PC-3 (cell line): Measurements from ENCODE around the gene TADA2B. TPM values are rescaled to one million over a fixed set of nuclear protein-coding genes. Genes with fewer than 3 reads are reported as not detected.

ENCODE experiments used
- ATAC-seq: fragments of 200-7000 bp; cut with Tn5 transposase; 2 replicates; pipeline ENCODE4 v1.9.1; 2020; ENCODE audit warnings: mild to moderate bottlenecking, moderate library complexity
- BruUV-seq: library from RNA; stranded (reverse); fragments of 400-500 nt; replicated peaks from 2 replicates; lab custom pipeline; 2021; lab: Mats Ljungman, UMichigan
- CTCF ChIA-PET: fragments of 300-600 bp; sonication (Branson Sonifier 250); formaldehyde crosslinking; loops from one replicate; lab custom pipeline; 2022; ENCODE audit warnings: antibody characterized with exemption; lab: Charles Lee
- POLR2A ChIA-PET: fragments of 300-600 bp; sonication (Branson Sonifier 250); formaldehyde crosslinking; loops from one replicate; lab custom pipeline; 2022; ENCODE audit warnings: antibody characterized with exemption; ENCODE audit not compliant: unreplicated experiment; lab: Charles Lee
- DNase-seq: peaks from one replicate; pipeline ENCODE4 v3.0.0-alpha.2; 2015
- H2AFZ ChIP-seq: fragments of 300-600 bp; sonication (generic); 2 replicates; pipeline ENCODE4 v1.6.0; 2016; ENCODE audit warnings: antibody characterized with exemption, low read length
- H3F3A ChIP-seq: fragments of 300-600 bp; sonication (generic); one replicate; pipeline ENCODE4 v1.6.0; 2017; ENCODE audit warnings: antibody characterized with exemption, low read length, control low read depth, mild to moderate bottlenecking; ENCODE audit not compliant: unreplicated experiment
- H3K27ac ChIP-seq: fragments of 300-600 bp; sonication (generic); 2 replicates; pipeline ENCODE4 v1.5.1; 2016; ENCODE audit warnings: mild to moderate bottlenecking, low read length
- H3K27me3 ChIP-seq: fragments of 300-600 bp; sonication (generic); 2 replicates; pipeline ENCODE4 v1.6.1; 2016; ENCODE audit warnings: low read length, mixed read lengths
- H3K36me3 ChIP-seq: fragments of 300-600 bp; sonication (generic); 2 replicates; pipeline ENCODE4 v1.6.1; 2016; ENCODE audit warnings: low read depth, mixed run types, low read length, mixed read lengths
- H3K4me1 ChIP-seq: fragments of 300-600 bp; sonication (generic); 2 replicates; pipeline ENCODE4 v1.5.1; 2016; ENCODE audit warnings: low read length; ENCODE audit not compliant: insufficient read depth
- H3K4me2 ChIP-seq: fragments of 300-600 bp; sonication (generic); 2 replicates; pipeline ENCODE4 v1.6.0; 2016; ENCODE audit warnings: low read length
- H3K4me3 ChIP-seq: fragments of 300-600 bp; sonication (generic); 2 replicates; pipeline ENCODE4 v1.5.1; 2016; ENCODE audit warnings: mild to moderate bottlenecking, low read length, mixed read lengths
- H3K79me2 ChIP-seq: fragments of 300-600 bp; sonication (generic); 2 replicates; pipeline ENCODE4 v1.6.1; 2017; ENCODE audit warnings: low read length, mixed read lengths
- H3K9ac ChIP-seq: fragments of 300-600 bp; sonication (generic); 2 replicates; pipeline ENCODE4 v1.6.0; 2016; ENCODE audit warnings: mild to moderate bottlenecking, low read length
- H3K9me2 ChIP-seq: fragments of 300-600 bp; sonication (generic); replicated peaks from 2 replicates; pipeline ENCODE4 v1.6.1; 2016; ENCODE audit warnings: mixed run types, low read length, mixed read lengths
- H3K9me3 ChIP-seq: fragments of 300-600 bp; sonication (generic); 2 replicates; pipeline ENCODE4 v1.6.1; 2016; ENCODE audit warnings: low read length, mixed read lengths
- H4K20me1 ChIP-seq: fragments of 300-600 bp; sonication (generic); 2 replicates; pipeline ENCODE4 v1.6.1; 2016; ENCODE audit warnings: low read length, mixed read lengths
- EZH2 ChIP-seq: fragments of 300-600 bp; sonication (generic); IDR thresholded peaks from one replicate; pipeline ENCODE4 v1.6.1; 2017; ENCODE audit warnings: antibody characterized with exemption, mild to moderate bottlenecking, low read length; ENCODE audit not compliant: unreplicated experiment
- EZH2phosphoT487 ChIP-seq: fragments of 300-600 bp; sonication (generic); IDR thresholded peaks from 2 replicates; pipeline ENCODE4 v1.6.1; 2018; ENCODE audit warnings: mild to moderate bottlenecking, antibody characterized with exemption, low read length, borderline replicate concordance
- intact Hi-C: fragments of 100-400 bp; cut with micrococcal nuclease; formaldehyde crosslinking; loops from 2 replicates; pipeline ENCODE4 v1.9.0; 2023
- total RNA-seq: library from RNA; depleted of rRNA; stranded (reverse); fragments of >200 nt; gene quantifications from 2 replicates; pipeline ENCODE4 v1.2.3, GENCODE V29; 2014
- TF ChIP-seq, protein P1 (sequence below): fragments of 300-600 bp; sonication (generic); conservative IDR thresholded peaks from 2 replicates; pipeline ENCODE4 v1.5.1; 2017; ENCODE audit warnings: antibody characterized with exemption, low read depth, mild to moderate bottlenecking, low read length

Gene TADA2B
- total RNA-seq, 1 experiment from 2014 or later: 14.7 TPM

DNA sequence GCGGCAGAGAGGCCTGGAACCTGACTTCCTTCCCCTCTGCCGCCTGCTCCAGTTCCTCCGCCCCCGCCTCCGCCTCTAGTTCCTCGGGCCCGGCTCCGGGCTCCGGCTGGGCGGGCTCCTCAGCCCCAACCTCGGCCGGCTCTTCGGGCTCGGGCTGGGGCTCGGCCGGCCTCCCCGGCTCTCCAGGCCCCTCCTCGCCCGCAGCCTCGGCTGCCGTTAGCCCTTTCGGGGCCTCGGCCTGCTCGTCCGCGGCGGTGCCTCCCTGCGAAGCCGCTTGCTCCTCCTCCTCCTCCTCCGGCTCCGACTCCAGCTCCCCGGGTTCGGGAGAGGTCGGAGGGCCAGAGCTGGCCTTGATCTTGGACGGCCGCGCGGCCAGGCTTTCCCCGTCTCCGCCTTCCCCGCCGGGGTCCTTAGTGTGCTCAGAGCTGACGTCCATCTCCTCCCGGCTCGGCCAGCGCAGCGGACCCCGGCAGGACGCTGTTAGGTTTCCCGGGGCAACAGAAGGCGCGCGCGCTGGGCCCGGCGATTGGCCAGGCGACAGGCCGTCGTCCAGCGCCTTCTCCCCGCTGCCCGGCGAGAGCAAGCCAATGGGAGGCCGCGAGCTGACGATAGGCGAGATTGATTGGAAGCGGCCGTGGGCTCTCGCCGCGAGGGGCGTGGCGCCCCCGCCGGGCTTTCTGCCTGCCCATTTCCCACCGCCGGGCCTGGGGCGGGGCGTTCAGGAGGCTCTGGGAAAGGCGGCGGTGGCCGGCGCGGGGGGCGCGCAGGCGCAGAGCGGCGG lies 479 bp upstream of the TADA2B start:
- H3K36me3 ChIP-seq: no peaks in the 10 kb centered on the region
- no peaks in the 10 kb centered on the region for H3F3A ChIP-seq
- ChIA-PET POLR2A (interaction anchor here (0.5 to 1.0 kb wide), 5 partner anchors 8 to 402 kb away, joined by 3 to 5 read pairs (median 4); partner anchors contain the start of genes GRPEL1 and MRFAP1), CTCF (interaction anchor here (0.6 to 1.2 kb wide), 10 partner anchors 19 to 325 kb away, joined by 3 to 8 read pairs (median 4); partner anchors contain the start of gene GRPEL1)
- H2AFZ ChIP-seq: peak overlapping the region; percentile 90
- H3K4me3 ChIP-seq: peak overlapping the region; percentile 85
- H3K79me2 ChIP-seq: peaks cover 43% of the 10 kb centered on the region
- H3K27me3 ChIP-seq: no peaks in the 10 kb centered on the region
- H3K9me3 ChIP-seq: no peaks in the 10 kb centered on the region
- no peaks in the 10 kb centered on the region for H3K9me2 ChIP-seq
- H4K20me1 ChIP-seq: peaks cover 6% of the 10 kb centered on the region; the same call in 1 of the 2 replicates
- H3K9ac ChIP-seq: peak overlapping the region; percentile 53
- 0 out of 2 replicates have a peak overlapping the region, but pooled peaks have one; percentile 18 for H3K27ac ChIP-seq
- TF ChIP-seq EZH2 (no peak), EZH2phosphoT487 (no peak)
- TF ChIP-seq, protein P1, sequence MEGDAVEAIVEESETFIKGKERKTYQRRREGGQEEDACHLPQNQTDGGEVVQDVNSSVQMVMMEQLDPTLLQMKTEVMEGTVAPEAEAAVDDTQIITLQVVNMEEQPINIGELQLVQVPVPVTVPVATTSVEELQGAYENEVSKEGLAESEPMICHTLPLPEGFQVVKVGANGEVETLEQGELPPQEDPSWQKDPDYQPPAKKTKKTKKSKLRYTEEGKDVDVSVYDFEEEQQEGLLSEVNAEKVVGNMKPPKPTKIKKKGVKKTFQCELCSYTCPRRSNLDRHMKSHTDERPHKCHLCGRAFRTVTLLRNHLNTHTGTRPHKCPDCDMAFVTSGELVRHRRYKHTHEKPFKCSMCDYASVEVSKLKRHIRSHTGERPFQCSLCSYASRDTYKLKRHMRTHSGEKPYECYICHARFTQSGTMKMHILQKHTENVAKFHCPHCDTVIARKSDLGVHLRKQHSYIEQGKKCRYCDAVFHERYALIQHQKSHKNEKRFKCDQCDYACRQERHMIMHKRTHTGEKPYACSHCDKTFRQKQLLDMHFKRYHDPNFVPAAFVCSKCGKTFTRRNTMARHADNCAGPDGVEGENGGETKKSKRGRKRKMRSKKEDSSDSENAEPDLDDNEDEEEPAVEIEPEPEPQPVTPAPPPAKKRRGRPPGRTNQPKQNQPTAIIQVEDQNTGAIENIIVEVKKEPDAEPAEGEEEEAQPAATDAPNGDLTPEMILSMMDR: no peak
- peak overlapping the region; percentile 83 for H3K4me2 ChIP-seq
- ATAC-seq (peak; percentile 82), DNase-seq (peak; percentile 95)
- intact Hi-C loops: loop anchor here (2.0 kb wide), 1 partner anchor 50 kb away; no protein-coding TSS in a partner anchor
- H3K4me1 ChIP-seq: peaks cover 33% of the 10 kb centered on the region
- BruUV-seq: no TSS peak

DNA sequence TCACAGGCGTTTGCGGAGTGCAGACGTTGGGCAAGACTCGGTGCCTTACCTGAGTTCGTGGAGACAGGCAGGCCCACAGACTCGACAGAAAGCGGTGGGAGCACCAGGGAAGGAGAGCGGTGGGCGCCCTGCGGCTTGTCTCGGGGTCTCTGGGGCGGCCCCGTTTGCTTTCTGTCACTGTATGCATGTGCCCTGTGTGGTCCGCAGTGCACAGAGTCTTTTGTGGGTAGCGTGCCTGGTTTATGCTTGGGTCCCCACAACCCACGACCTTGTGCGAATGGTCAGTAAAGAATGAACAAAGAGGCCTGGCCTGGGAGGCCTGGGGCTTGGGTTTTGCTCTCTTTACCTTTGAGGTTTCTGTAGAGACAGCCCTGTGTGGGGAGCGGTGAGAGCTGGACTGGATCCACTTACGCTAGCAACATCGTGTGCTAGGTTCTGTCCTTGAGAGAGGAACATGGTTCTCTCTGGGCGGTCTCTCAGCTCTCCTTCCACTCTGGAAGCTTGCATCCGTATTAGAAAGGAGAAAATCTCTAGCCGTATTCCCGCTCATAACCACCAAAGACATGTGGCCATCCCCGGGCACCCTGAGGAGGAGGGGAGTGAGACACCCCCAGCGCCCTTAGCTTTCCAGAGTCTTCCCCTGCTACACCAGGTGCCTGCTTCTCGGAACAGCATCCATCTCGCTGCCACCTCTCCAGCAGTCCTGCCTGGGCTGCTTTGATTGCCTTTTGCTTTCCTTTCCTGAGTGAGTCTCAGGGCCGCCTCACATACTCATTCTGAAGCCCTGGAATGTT lies 1.2 kb downstream of the TADA2B start:
- no peak for DNase-seq
- Histone ChIP-seq H3K27me3 (no peaks in the 10 kb centered on the region), H2AFZ (peak overlapping the region; percentile 75; the same call in 1 of the 2 replicates), H4K20me1 (peaks cover 6% of the 10 kb centered on the region; the same call in 1 of the 2 replicates), H3K27ac (no peak overlapping the region), H3K79me2 (peaks cover 59% of the 10 kb centered on the region), H3K9ac (peak overlapping the region; percentile 90), H3K36me3 (no peaks in the 10 kb centered on the region), H3K4me1 (peaks cover 33% of the 10 kb centered on the region), H3K4me2 (peak overlapping the region; percentile 97), H3K9me3 (no peaks in the 10 kb centered on the region), H3K9me2 (no peaks in the 10 kb centered on the region), H3K4me3 (peak overlapping the region; percentile 98), H3F3A (no peaks in the 10 kb centered on the region)
- CTCF ChIA-PET: interaction anchor here (0.9 to 1.4 kb wide), 2 partner anchors 23 to 27 kb away, joined by 3 read pairs; partner anchors contain the start of gene GRPEL1
- TF ChIP-seq EZH2: no peak
- TF ChIP-seq, protein P1: no peak
- TF ChIP-seq EZH2phosphoT487: no peak
- BruUV-seq: no TSS peak
- no peak for ATAC-seq
- POLR2A ChIA-PET: no interaction called here
- intact Hi-C loops: no loop called here
